GM12878 (cell line): ENCODE results near the gene PHAF1. TPM values are rescaled to one million over a fixed set of nuclear protein-coding genes. Genes with fewer than 3 reads are reported as not detected.

Experiments used
- ATAC-seq: fragments of 200-7000 bp; cut with Tn5 transposase; 3 replicates; pipeline ENCODE4 v1.9.1; 2020; ENCODE audit warnings: mild to moderate bottlenecking, moderate library complexity
- BruUV-seq: library from RNA; stranded (reverse); fragments of 400-500 nt; replicated peaks from 2 replicates; lab custom pipeline; 2021; lab: Mats Ljungman, UMichigan
- CTCF ChIA-PET: fragments of 300-600 bp; sonication (Branson Sonifier 250); formaldehyde crosslinking; extraction: SDS; loops from one replicate; lab custom pipeline; 2021; ENCODE audit warnings: inconsistent platforms; lab: Yijun Ruan, JAX
- POLR2A ChIA-PET: fragments of 350-600 bp; formaldehyde crosslinking; extraction: SDS; loops from one replicate; lab custom pipeline; 2021; ENCODE audit warnings: inconsistent platforms; lab: Charles Lee
- RAD21 ChIA-PET: fragments of 300-600 bp; sonication (Branson Sonifier 250); formaldehyde crosslinking; loops from one replicate; lab custom pipeline; 2023; ENCODE audit warnings: antibody characterized with exemption; ENCODE audit not compliant: unreplicated experiment; lab: Charles Lee
- SMC1A ChIA-PET: fragments of 300-600 bp; sonication (Branson Sonifier 250); formaldehyde crosslinking; loops from one replicate; lab custom pipeline; 2023; ENCODE audit not compliant: unreplicated experiment, uncharacterized antibody; lab: Charles Lee
- DNase-seq: peaks from one replicate; pipeline ENCODE4 v3.0.0-alpha.2; 2011; ENCODE audit warnings: low read depth, low spot score
- FAIRE-seq: peaks from 3 replicates; lab custom pipeline; 2011; peaks lifted over from hg19 to GRCh38; lab: Jason Lieb, UNC
- H2AFZ ChIP-seq: 2 replicates; pipeline ENCODE4 v1.6.0; 2011; ENCODE audit warnings: low read depth, low read length, control low read depth; ENCODE audit not compliant: control insufficient read depth
- H3K27ac ChIP-seq: 2 replicates; pipeline ENCODE4 v1.5.1; 2011; ENCODE audit warnings: control low read depth; ENCODE audit not compliant: control insufficient read depth, insufficient read depth
- H3K27me3 ChIP-seq, 2 experiments: replicated peaks in 1 of 2; 2 replicates each; pipeline versions ENCODE4 v1.6.0 to v1.6.1; 2011; ENCODE audit warnings: low read length in 1 of 2; ENCODE audit not compliant: control insufficient read depth in 2 of 2, insufficient read depth in 2 of 2
- H3K36me3 ChIP-seq, 2 experiments: 2 replicates each; pipeline ENCODE4 v1.5.1; 2011; ENCODE audit warnings: low read length in 1 of 2; ENCODE audit not compliant: control insufficient read depth in 2 of 2, insufficient read depth in 2 of 2
- H3K4me1 ChIP-seq: 2 replicates; pipeline ENCODE4 v1.6.1; 2011; ENCODE audit warnings: mild to moderate bottlenecking, low read length, moderate library complexity, mixed read lengths; ENCODE audit not compliant: control insufficient read depth, insufficient read depth
- H3K4me2 ChIP-seq: 2 replicates; pipeline ENCODE4 v1.6.0; 2011; ENCODE audit warnings: control low read depth; ENCODE audit not compliant: control insufficient read depth, insufficient read depth
- H3K4me3 ChIP-seq: fragments of 200-600 bp; sonication (generic); 2 replicates; pipeline ENCODE4 v1.5.1; 2016
- H3K79me2 ChIP-seq: 2 replicates; pipeline ENCODE4 v1.6.0; 2011; ENCODE audit warnings: low read length; ENCODE audit not compliant: control insufficient read depth, insufficient read depth
- H3K9ac ChIP-seq: 2 replicates; pipeline ENCODE4 v1.8.0; 2011; ENCODE audit warnings: low read length, control low read depth, mixed read lengths; ENCODE audit not compliant: control insufficient read depth, insufficient read depth
- H3K9me3 ChIP-seq: replicated peaks from 3 replicates; pipeline ENCODE4 v1.5.1; 2011; ENCODE audit warnings: mild to moderate bottlenecking, low read length; ENCODE audit not compliant: control insufficient read depth, insufficient read depth
- H4K20me1 ChIP-seq: 2 replicates; pipeline ENCODE4 v1.6.0; 2011; ENCODE audit not compliant: control insufficient read depth, insufficient read depth
- EED ChIP-seq: sonication (generic); IDR thresholded peaks from 2 replicates; pipeline ENCODE4 v1.6.1; 2016; ENCODE audit warnings: antibody characterized with exemption, low read depth
- EGR1 ChIP-seq, 2 experiments: IDR thresholded peaks; 1 replicate in 1 of 2; 2 replicates in 1 of 2; pipeline ENCODE4 v1.6.1; 2011 to 2012; ENCODE audit warnings: low read depth in 2 of 2, low read length in 2 of 2, borderline replicate concordance in 1 of 2, mild to moderate bottlenecking in 1 of 2, moderate library complexity in 1 of 2
- ESRRA ChIP-seq: IDR thresholded peaks from 2 replicates; pipeline ENCODE4 v1.6.1; 2012; ENCODE audit warnings: mild to moderate bottlenecking, low read length, improper control_type of control experiment
- HDGF ChIP-seq: fragments of 450-650 bp; IDR thresholded peaks from 2 replicates; pipeline ENCODE4 v1.6.1; 2016; ENCODE audit warnings: antibody characterized with exemption
- IKZF1 ChIP-seq: fragments of 450-650 bp; conservative IDR thresholded peaks from 2 replicates; pipeline ENCODE4 v1.6.1; 2017; ENCODE audit warnings: antibody characterized with exemption, mild to moderate bottlenecking
- POLR2A ChIP-seq: IDR thresholded peaks from 2 replicates; pipeline ENCODE4 v1.6.1; 2011; ENCODE audit warnings: low read depth, mild to moderate bottlenecking, low read length
- RUNX3 ChIP-seq: IDR thresholded peaks from 2 replicates; pipeline ENCODE4 v1.6.1; 2012; ENCODE audit warnings: low read length, inconsistent platforms
- STAT1 ChIP-seq: fragments of 450-650 bp; conservative IDR thresholded peaks from 2 replicates; pipeline ENCODE4 v1.6.1; 2014; ENCODE audit warnings: antibody characterized with exemption, mild to moderate bottlenecking
- TCF3 ChIP-seq: IDR thresholded peaks from 2 replicates; pipeline ENCODE4 v1.6.1; 2012; ENCODE audit warnings: low read depth, mild to moderate bottlenecking, low read length, borderline replicate concordance; ENCODE audit not compliant: insufficient read depth
- USF1 ChIP-seq: IDR thresholded peaks from 2 replicates; pipeline ENCODE4 v1.6.1; 2011; ENCODE audit warnings: borderline replicate concordance, low read depth, mild to moderate bottlenecking, moderate library complexity, mixed read lengths, low read length; ENCODE audit not compliant: insufficient read depth; ENCODE audit errors: extremely low read length
- WGBS: methylation state at CpG from one replicate; pipeline ENCODE4 v1.1.6; 2016; ENCODE audit warnings: low lambda C conversion rate; ENCODE audit not compliant: insufficient replicate concordance, insufficient coverage; ENCODE audit errors: missing lambda C conversion rate; 5-methylcytosine and 5-hydroxymethylcytosine counted together
- in situ Hi-C: fragments of 300-500 bp; cut with MboI; formaldehyde crosslinking; loops from 9 replicates; pipeline ENCODE4 v1.14.3; 2018; ENCODE audit warnings: mixed read lengths
- intact Hi-C: fragments of 100-400 bp; cut with micrococcal nuclease; formaldehyde crosslinking; loops from one replicate; pipeline ENCODE4 v1.14.2; 2022; ENCODE audit not compliant: unreplicated experiment
- polyA plus RNA-seq, 11 experiments: library from polyadenylated mRNA; depleted of rRNA in 4 of 11; unstranded in 6 of 11; stranded (reverse) in 5 of 11; fragments of >200 nt; fragmentation: Nextera tagmentation in 4 of 11; fragmentation: Illumina TruSeq in 1 of 11; extraction: Ambion mirVana in 4 of 11; extraction: Trizol in 1 of 11; gene quantifications; 1 replicate in 1 of 11; 2 replicates in 10 of 11; pipeline versions ENCODE4 v1.2.1 to v1.2.3, GENCODE V29; 2011 to 2016; ENCODE audit warnings: inconsistent platforms in 2 of 11, missing spikeins in 2 of 11, low read depth in 1 of 11
- total RNA-seq, 4 experiments: library from RNA; depleted of rRNA in 3 of 4; stranded (reverse); fragments of >200 nt in 3 of 4; fragmentation: Illumina TruSeq in 1 of 4; extraction: Trizol in 1 of 4; gene quantifications; 2 replicates each; pipeline versions ENCODE4 v1.2.1 to v1.2.3, GENCODE V29; 2013 to 2021
- TF ChIP-seq, protein P1 (sequence below): fragments of 450-650 bp; IDR thresholded peaks from 2 replicates; pipeline ENCODE4 v1.6.1; 2017; ENCODE audit warnings: mild to moderate bottlenecking

The PHAF1 gene
- total and polyA plus RNA-seq, 10 of the 15 experiments (the other 5 are each of a cell fraction or from before 2014, with no cell fraction given), result 4.5 to 20.9 (median 14.9) TPM

DNA sequence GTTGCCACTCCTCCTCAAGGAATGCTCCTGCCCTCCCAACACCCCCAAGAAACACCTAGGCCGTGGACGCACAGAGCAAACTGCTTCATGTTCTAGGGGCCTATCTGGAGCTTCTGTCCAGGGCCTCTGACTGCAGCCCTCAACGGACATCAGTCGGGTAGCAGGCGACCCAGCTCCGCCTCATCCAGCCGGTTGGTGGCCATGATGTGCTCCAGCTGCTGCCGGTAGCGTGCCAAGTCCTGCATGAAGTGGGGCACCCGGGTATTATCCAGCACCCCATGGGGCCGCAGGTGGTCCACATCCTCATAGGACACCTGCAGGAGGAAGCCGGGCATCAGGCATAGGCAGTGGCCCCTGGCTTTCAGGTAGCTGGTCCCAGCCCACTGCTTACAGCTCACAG, 66.9 kb downstream of the PHAF1 start:
- Histone ChIP-seq H3K36me3 (no peaks in the 10 kb centered on the region), H3K9me3 (no peaks in the 10 kb centered on the region), H3K4me2 (no peak overlapping the region), H3K4me1 (peaks cover 28% of the 10 kb centered on the region), H3K27me3 (no peaks in the 10 kb centered on the region), H3K79me2 (no peaks in the 10 kb centered on the region), H4K20me1 (no peaks in the 10 kb centered on the region; the same call in 1 of the 2 replicates), H3K9ac (no peak overlapping the region), H2AFZ (no peak overlapping the region), H3K27ac (no peak overlapping the region), H3K4me3 (no peak overlapping the region)
- SMC1A ChIA-PET, result interaction anchor here (1.2 to 2.1 kb wide), 2 partner anchors 13 to 159 kb away, joined by 4 to 10 read pairs; no protein-coding TSS in a partner anchor
- no peak for ATAC-seq
- BruUV-seq, result no TSS peak
- in situ Hi-C loops (no loop called here), intact Hi-C loops (no loop called here)
- POLR2A ChIA-PET, result interaction anchor here (0.5 to 10.9 kb wide), 4 partner anchors 16 to 73 kb away, joined by 3 to 137 read pairs (median 4); partner anchors contain the start of genes FBXL8, HSF4 and TRADD
- TF ChIP-seq EED (no peak), STAT1 (no peak), RUNX3 (no peak), POLR2A (0 out of 2 replicates have a peak, but pooled peaks have one; percentile 21)
- no peak for DNase-seq
- 79% methylated on average over 12 of the region's 12 CpGs for WGBS
- CTCF ChIA-PET, result interaction anchor here (1.6 to 5.3 kb wide), 3 partner anchors 9 to 159 kb away, joined by 7 to 36 read pairs (median 14); partner anchors contain the start of genes FBXL8 and TRADD
- no peak for FAIRE-seq
- RAD21 ChIA-PET, result no interaction called here

GRCh38 chr16:67177743-67178699, 68.3 kb downstream of the PHAF1 start:
- H3K9me3 ChIP-seq, result no peaks in the 10 kb centered on the region
- peak overlapping the region; percentile 29; the same call in 1 of the 2 replicates for H2AFZ ChIP-seq
- H3K4me1 ChIP-seq, result peaks cover 28% of the 10 kb centered on the region
- ChIA-PET POLR2A (interaction anchor here (0.6 to 10.9 kb wide), 3 partner anchors 11 to 149 kb away, joined by 3 to 137 read pairs (median 3); partner anchors contain the start of genes FBXL8, HSF4 and TRADD), SMC1A (interaction anchor here (2.1 kb wide), 1 partner anchor 15 kb away, joined by 10 read pairs; no protein-coding TSS in a partner anchor), RAD21 (interaction anchor here (1.1 kb wide), 1 partner anchor 15 kb away, joined by 3 read pairs; no protein-coding TSS in a partner anchor), CTCF (interaction anchor here (1.6 to 5.3 kb wide), 3 partner anchors 18 to 160 kb away, joined by 7 to 36 read pairs (median 8); partner anchors contain the start of genes FBXL8 and TRADD)
- H3K36me3 ChIP-seq, result no peaks in the 10 kb centered on the region
- BruUV-seq, result no TSS peak
- FAIRE-seq, result no peak
- in situ Hi-C loops, result no loop called here
- DNase-seq, result no peak
- ATAC-seq, result peak; percentile 43
- no peak overlapping the region for H3K9ac ChIP-seq
- H4K20me1 ChIP-seq, result no peaks in the 10 kb centered on the region; the same call in 1 of the 2 replicates
- peaks cover 2% of the 10 kb centered on the region for H3K79me2 ChIP-seq
- intact Hi-C loops, result no loop called here
- H3K27ac ChIP-seq, result no peak overlapping the region
- H3K27me3 ChIP-seq, result no peaks in the 10 kb centered on the region
- peak overlapping the region; percentile 97 for H3K4me2 ChIP-seq
- WGBS, result 13% methylated on average over 48 of the region's 73 CpGs
- peak overlapping the region; percentile 55; the same call in 1 of the 2 replicates for H3K4me3 ChIP-seq
- TF ChIP-seq IKZF1 (peak; percentile 28), HDGF (no peak), STAT1 (no peak), USF1 (no peak), TCF3 (0 out of 2 replicates have a peak, but pooled peaks have one; percentile 44), EGR1 (IDR thresholded peaks at IDR 0.05; ENCODE audit: borderline replicate concordance in 1 of 2, low read depth in 2 of 2, low read length in 2 of 2) (peak in 1 of 2 experiments; percentile 49; a peak in 1 of 3 replicates), ESRRA (no peak)
- TF ChIP-seq, protein P1, sequence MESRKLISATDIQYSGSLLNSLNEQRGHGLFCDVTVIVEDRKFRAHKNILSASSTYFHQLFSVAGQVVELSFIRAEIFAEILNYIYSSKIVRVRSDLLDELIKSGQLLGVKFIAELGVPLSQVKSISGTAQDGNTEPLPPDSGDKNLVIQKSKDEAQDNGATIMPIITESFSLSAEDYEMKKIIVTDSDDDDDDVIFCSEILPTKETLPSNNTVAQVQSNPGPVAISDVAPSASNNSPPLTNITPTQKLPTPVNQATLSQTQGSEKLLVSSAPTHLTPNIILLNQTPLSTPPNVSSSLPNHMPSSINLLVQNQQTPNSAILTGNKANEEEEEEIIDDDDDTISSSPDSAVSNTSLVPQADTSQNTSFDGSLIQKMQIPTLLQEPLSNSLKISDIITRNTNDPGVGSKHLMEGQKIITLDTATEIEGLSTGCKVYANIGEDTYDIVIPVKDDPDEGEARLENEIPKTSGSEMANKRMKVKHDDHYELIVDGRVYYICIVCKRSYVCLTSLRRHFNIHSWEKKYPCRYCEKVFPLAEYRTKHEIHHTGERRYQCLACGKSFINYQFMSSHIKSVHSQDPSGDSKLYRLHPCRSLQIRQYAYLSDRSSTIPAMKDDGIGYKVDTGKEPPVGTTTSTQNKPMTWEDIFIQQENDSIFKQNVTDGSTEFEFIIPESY, result no peak
